PC-9 (cell line): ENCODE results near the gene COL4A2. TPM values are rescaled to one million over a fixed set of nuclear protein-coding genes. Genes with fewer than 3 reads are reported as not detected.
A peak's percentile ranks its signal among the peaks of the same experiment; 100 is the strongest.
"Not testable (repeated sequence)": the region's sequence is repeated elsewhere in the genome, so short reads cannot be mapped to it uniquely, and the experiment has no call there.

ENCODE experiments used
- BruUV-seq: library from RNA; stranded (reverse); fragments of 400-500 nt; replicated peaks from 2 replicates; lab custom pipeline; 2021; lab: Mats Ljungman, UMichigan
- CTCF ChIA-PET: fragments of 300-600 bp; sonication (Branson Sonifier 250); formaldehyde crosslinking; loops from one replicate; lab custom pipeline; 2022; ENCODE audit warnings: antibody characterized with exemption; lab: Charles Lee
- POLR2A ChIA-PET: fragments of 300-600 bp; sonication (Branson Sonifier 250); formaldehyde crosslinking; loops from one replicate; lab custom pipeline; 2022; ENCODE audit warnings: antibody characterized with exemption; ENCODE audit not compliant: unreplicated experiment; lab: Charles Lee
- DNase-seq, 2 experiments: peaks; one replicate each; pipeline versions ENCODE4 v3.0.0 to v3.0.0-alpha.2; 2015 to 2022; ENCODE audit warnings: mixed read lengths in 1 of 2
- H2AFZ ChIP-seq: fragments of 200-600 bp; sonication (generic); 2 replicates; pipeline ENCODE4 v1.8.1; 2017; ENCODE audit warnings: antibody characterized with exemption
- H3F3A ChIP-seq: fragments of 200-600 bp; sonication (generic); 2 replicates; pipeline ENCODE4 v1.8.1; 2017; ENCODE audit warnings: antibody characterized with exemption, mild to moderate bottlenecking, low read depth; ENCODE audit not compliant: insufficient read depth
- H3K27ac ChIP-seq: fragments of 200-600 bp; sonication (generic); 2 replicates; pipeline ENCODE4 v1.6.1; 2016; ENCODE audit warnings: mixed run types
- H3K27me3 ChIP-seq: fragments of 200-600 bp; sonication (generic); 2 replicates; pipeline ENCODE4 v1.6.1; 2016; ENCODE audit warnings: low read depth, mixed run types; ENCODE audit not compliant: insufficient read depth
- H3K36me3 ChIP-seq: fragments of 200-600 bp; sonication (generic); 2 replicates; pipeline ENCODE4 v1.6.1; 2016; ENCODE audit warnings: low read depth, mixed run types
- H3K4me1 ChIP-seq: fragments of 200-600 bp; sonication (generic); replicated peaks from 2 replicates; pipeline ENCODE4 v1.6.1; 2016; ENCODE audit warnings: mixed run types; ENCODE audit not compliant: insufficient read depth
- H3K4me2 ChIP-seq: fragments of 200-600 bp; sonication (generic); 2 replicates; pipeline ENCODE4 v1.6.1; 2017; ENCODE audit warnings: mixed run types
- H3K4me3 ChIP-seq: fragments of 200-600 bp; sonication (generic); 2 replicates; pipeline ENCODE4 v1.6.1; 2016; ENCODE audit warnings: mixed run types
- H3K79me2 ChIP-seq: fragments of 200-600 bp; sonication (generic); 2 replicates; pipeline ENCODE4 v1.6.1; 2017; ENCODE audit warnings: low read depth, mixed run types
- H3K9me2 ChIP-seq: fragments of 200-600 bp; sonication (generic); 2 replicates; pipeline ENCODE4 v1.8.1; 2017; ENCODE audit warnings: mild to moderate bottlenecking; ENCODE audit not compliant: insufficient read depth
- H3K9me3 ChIP-seq: fragments of 200-600 bp; sonication (generic); 2 replicates; pipeline ENCODE4 v1.8.1; 2016; ENCODE audit warnings: low read depth; ENCODE audit not compliant: insufficient read depth
- H4K20me1 ChIP-seq: fragments of 200-600 bp; sonication (generic); 2 replicates; pipeline ENCODE4 v1.8.1; 2017; ENCODE audit not compliant: insufficient read depth
- EZH2 ChIP-seq: fragments of 200-600 bp; sonication (generic); IDR thresholded peaks from 2 replicates; pipeline ENCODE4 v1.8.0; 2017; ENCODE audit warnings: antibody characterized with exemption, low read depth
- intact Hi-C: fragments of 100-400 bp; cut with micrococcal nuclease; formaldehyde crosslinking; loops from one replicate; pipeline ENCODE4 v1.10.0; 2022; ENCODE audit not compliant: unreplicated experiment
- total RNA-seq: library from RNA; stranded (reverse); gene quantifications from 2 replicates; pipeline ENCODE4 v1.2.3, GENCODE V29; 2021
- TF ChIP-seq, protein P1 (sequence below): fragments of 200-600 bp; sonication (generic); conservative IDR thresholded peaks from 2 replicates; pipeline ENCODE4 v1.6.1; 2017; ENCODE audit warnings: mixed run types, antibody characterized with exemption, mild to moderate bottlenecking, moderate library complexity

The COL4A2 gene
- total RNA-seq, 1 experiment from 2014 or later = 1.2 TPM

GRCh38 chr13:110529522-110530311 is 222.6 kb downstream of the COL4A2 start:
- Histone ChIP-seq H3K36me3 (no peaks in the 10 kb centered on the region), H3K27ac (peak overlapping the region; percentile 71), H3K4me3 (no peak overlapping the region), H3K27me3 (no peaks in the 10 kb centered on the region), H4K20me1 (no peaks in the 10 kb centered on the region), H3K9me3 (no peaks in the 10 kb centered on the region), H3F3A (peaks cover 50% of the 10 kb centered on the region), H2AFZ (no peak overlapping the region), H3K4me1 (peaks cover 50% of the 10 kb centered on the region), H3K79me2 (peaks cover 79% of the 10 kb centered on the region), H3K9me2 (no peaks in the 10 kb centered on the region), H3K4me2 (0 out of 2 replicates have a peak overlapping the region, but pooled peaks have one; percentile 70)
- ChIA-PET POLR2A (no interaction called here), CTCF (no interaction called here)
- intact Hi-C loops = loop anchor here (5.0 kb wide), 1 partner anchor 302 kb away; no protein-coding TSS in a partner anchor
- TF ChIP-seq EZH2 = no peak
- TF ChIP-seq, protein P1, sequence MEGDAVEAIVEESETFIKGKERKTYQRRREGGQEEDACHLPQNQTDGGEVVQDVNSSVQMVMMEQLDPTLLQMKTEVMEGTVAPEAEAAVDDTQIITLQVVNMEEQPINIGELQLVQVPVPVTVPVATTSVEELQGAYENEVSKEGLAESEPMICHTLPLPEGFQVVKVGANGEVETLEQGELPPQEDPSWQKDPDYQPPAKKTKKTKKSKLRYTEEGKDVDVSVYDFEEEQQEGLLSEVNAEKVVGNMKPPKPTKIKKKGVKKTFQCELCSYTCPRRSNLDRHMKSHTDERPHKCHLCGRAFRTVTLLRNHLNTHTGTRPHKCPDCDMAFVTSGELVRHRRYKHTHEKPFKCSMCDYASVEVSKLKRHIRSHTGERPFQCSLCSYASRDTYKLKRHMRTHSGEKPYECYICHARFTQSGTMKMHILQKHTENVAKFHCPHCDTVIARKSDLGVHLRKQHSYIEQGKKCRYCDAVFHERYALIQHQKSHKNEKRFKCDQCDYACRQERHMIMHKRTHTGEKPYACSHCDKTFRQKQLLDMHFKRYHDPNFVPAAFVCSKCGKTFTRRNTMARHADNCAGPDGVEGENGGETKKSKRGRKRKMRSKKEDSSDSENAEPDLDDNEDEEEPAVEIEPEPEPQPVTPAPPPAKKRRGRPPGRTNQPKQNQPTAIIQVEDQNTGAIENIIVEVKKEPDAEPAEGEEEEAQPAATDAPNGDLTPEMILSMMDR = no peak
- no peak for DNase-seq
- no TSS peak for BruUV-seq

DNA sequence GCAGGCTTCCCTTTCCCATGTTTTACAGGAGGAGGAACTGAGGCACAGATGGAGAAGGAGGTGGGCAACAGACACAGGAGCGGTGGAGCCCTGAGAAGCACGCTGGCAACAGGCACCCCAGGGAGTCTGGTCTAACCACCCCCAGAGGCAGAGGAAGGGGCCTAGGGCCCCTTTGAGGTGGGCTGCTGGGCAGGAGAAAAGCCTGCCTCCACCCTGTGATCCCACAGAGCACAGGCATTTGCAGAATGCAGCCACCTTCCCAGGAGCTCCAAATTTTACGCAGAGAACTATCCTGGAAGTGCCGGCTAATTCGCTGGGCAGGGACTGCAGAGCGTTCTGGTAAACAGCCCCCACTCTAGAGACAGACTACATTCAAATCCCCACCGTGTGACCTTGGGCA is 224.0 kb downstream of the COL4A2 start:
- Histone ChIP-seq H3F3A (peaks cover 41% of the 10 kb centered on the region), H4K20me1 (no peaks in the 10 kb centered on the region), H3K27me3 (no peaks in the 10 kb centered on the region), H3K9me3 (no peaks in the 10 kb centered on the region), H3K4me3 (no peak overlapping the region), H2AFZ (no peak overlapping the region), H3K9me2 (no peaks in the 10 kb centered on the region), H3K36me3 (peaks cover 5% of the 10 kb centered on the region; the same call in 1 of the 2 replicates), H3K4me2 (no peak overlapping the region), H3K79me2 (peaks cover 82% of the 10 kb centered on the region), H3K4me1 (peaks cover 36% of the 10 kb centered on the region), H3K27ac (no peak overlapping the region)
- intact Hi-C loops = no loop called here
- ChIA-PET POLR2A (no interaction called here), CTCF (no interaction called here)
- TF ChIP-seq, protein P1 = no peak
- TF ChIP-seq EZH2 = no peak
- no peak for DNase-seq
- no TSS peak for BruUV-seq

DNA sequence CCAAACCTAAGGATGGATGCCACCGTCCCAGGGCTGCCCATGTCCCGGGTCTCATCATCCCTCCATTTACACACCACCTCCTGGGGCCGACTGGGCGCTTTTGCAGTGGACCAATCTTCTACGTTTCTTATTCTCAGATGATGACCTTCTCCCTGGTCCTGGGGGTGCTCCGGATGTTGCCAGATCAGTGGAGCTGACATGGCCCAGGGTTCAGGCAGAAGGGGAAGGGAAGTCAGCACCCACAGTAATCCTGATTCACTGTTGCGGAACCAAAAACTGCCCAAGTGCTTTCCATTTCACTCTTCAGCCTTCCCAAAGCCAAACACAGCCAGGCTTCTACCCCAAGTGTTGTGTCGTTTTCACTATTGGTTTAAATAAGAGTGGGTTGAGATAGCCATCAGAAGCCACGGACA is 224.6 kb downstream of the COL4A2 start:
- Histone ChIP-seq H3K9me3 (no peaks in the 10 kb centered on the region), H3K27ac (no peak overlapping the region), H3K4me2 (no peak overlapping the region), H3F3A (peaks cover 35% of the 10 kb centered on the region), H2AFZ (no peak overlapping the region), H3K36me3 (peaks cover 5% of the 10 kb centered on the region; the same call in 1 of the 2 replicates), H3K4me1 (peaks cover 30% of the 10 kb centered on the region), H4K20me1 (no peaks in the 10 kb centered on the region), H3K9me2 (no peaks in the 10 kb centered on the region), H3K79me2 (peaks cover 80% of the 10 kb centered on the region), H3K27me3 (no peaks in the 10 kb centered on the region), H3K4me3 (no peak overlapping the region)
- TF ChIP-seq EZH2 = no peak
- TF ChIP-seq, protein P1 = no peak
- intact Hi-C loops = no loop called here
- CTCF ChIA-PET = no interaction called here
- no peak for DNase-seq
- BruUV-seq = no TSS peak
- POLR2A ChIA-PET = no interaction called here

DNA sequence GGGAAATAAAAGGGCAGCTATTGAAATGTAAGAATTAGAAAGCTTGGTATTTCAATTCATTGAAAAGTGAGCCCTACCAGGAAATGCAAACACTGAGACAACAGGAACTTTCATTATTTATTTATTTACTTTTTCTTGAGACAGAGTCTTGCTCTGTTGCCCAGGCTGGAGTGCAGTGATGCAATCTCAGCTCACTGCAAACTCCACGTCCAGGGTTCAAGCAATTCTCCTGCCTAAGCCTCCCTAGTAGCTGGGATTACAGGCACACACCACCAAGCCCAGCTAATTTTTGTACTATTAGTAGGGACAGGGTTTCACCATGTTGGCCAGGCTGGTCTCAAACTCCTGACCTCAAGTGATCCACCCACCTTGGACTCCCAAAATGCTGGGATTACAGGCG is 225.2 kb downstream of the COL4A2 start:
- peaks cover 29% of the 10 kb centered on the region for H3F3A ChIP-seq
- H3K36me3 ChIP-seq, H3K4me3 ChIP-seq, H3K27ac ChIP-seq, H3K9me2 ChIP-seq, H3K27me3 ChIP-seq, H4K20me1 ChIP-seq, H2AFZ ChIP-seq, H3K9me3 ChIP-seq, H3K4me2 ChIP-seq, POLR2A ChIA-PET, DNase-seq, CTCF ChIA-PET, BruUV-seq, intact Hi-C loops: not testable (repeated sequence)
- peaks cover 25% of the 10 kb centered on the region for H3K4me1 ChIP-seq
- H3K79me2 ChIP-seq = peaks cover 77% of the 10 kb centered on the region
